RWPE2 (cell line): ENCODE results near the gene ANO9.

Experiments used
- ATAC-seq: fragments of 200-7000 bp; cut with Tn5 transposase; 3 replicates; pipeline ENCODE4 v1.9.1; 2021; ENCODE audit warnings: low read depth
- DNase-seq: peaks from one replicate; pipeline ENCODE4 v3.0.0-alpha.2; 2020; ENCODE audit warnings: low spot score
- H3K27ac ChIP-seq: fragments of 450-650 bp; 2 replicates; pipeline ENCODE4 v1.5.1; 2017; ENCODE audit warnings: mild to moderate bottlenecking; ENCODE audit not compliant: poor library complexity, severe bottlenecking
- H3K27me3 ChIP-seq: fragments of 250-450 bp; sonication (Bioruptor Pico); 2 replicates; pipeline ENCODE4 v1.5.1; 2021; ENCODE audit warnings: mild to moderate bottlenecking, moderate library complexity; ENCODE audit not compliant: insufficient read depth, poor library complexity, severe bottlenecking
- H3K36me3 ChIP-seq: fragments of 250-450 bp; sonication (Bioruptor Pico); 2 replicates; pipeline ENCODE4 v1.5.1; 2020; ENCODE audit warnings: low read depth, mild to moderate bottlenecking, moderate library complexity
- H3K4me1 ChIP-seq: fragments of 250-450 bp; sonication (Bioruptor Pico); 2 replicates; pipeline ENCODE4 v1.5.1; 2021; ENCODE audit warnings: mild to moderate bottlenecking, moderate library complexity; ENCODE audit not compliant: insufficient read depth, poor library complexity, severe bottlenecking
- H3K4me3 ChIP-seq: fragments of 250-450 bp; sonication (Bioruptor Pico); 2 replicates; pipeline ENCODE4 v1.5.1; 2021; ENCODE audit warnings: mild to moderate bottlenecking, moderate library complexity; ENCODE audit not compliant: severe bottlenecking
- H3K9me3 ChIP-seq: fragments of 250-450 bp; sonication (Bioruptor Pico); 2 replicates; pipeline ENCODE4 v1.5.1; 2021; ENCODE audit warnings: mild to moderate bottlenecking, moderate library complexity; ENCODE audit not compliant: severe bottlenecking
- CTCF ChIP-seq: fragments of 450-650 bp; IDR thresholded peaks from one replicate; pipeline ENCODE4 v1.5.1; 2017; ENCODE audit warnings: mild to moderate bottlenecking, moderate library complexity; ENCODE audit not compliant: poor library complexity, severe bottlenecking

ANO9 gene

GRCh38 chr11:456533-456932, 14.7 kb upstream of the ANO9 start:
- Histone ChIP-seq H3K9me3 (no peaks in the 10 kb centered on the region), H3K36me3 (peaks cover 26% of the 10 kb centered on the region), H3K4me1 (no peaks in the 10 kb centered on the region), H3K27ac (no peak overlapping the region), H3K27me3 (no peaks in the 10 kb centered on the region), H3K4me3 (no peak overlapping the region)
- no peak for TF ChIP-seq CTCF
- DNase-seq (no peak), ATAC-seq (no peak)

GRCh38 chr11:455566-456147, 13.8 kb upstream of the ANO9 start:
- no peaks in the 10 kb centered on the region for H3K4me1 ChIP-seq
- ATAC-seq: no peak
- no peak overlapping the region for H3K4me3 ChIP-seq
- no peaks in the 10 kb centered on the region for H3K9me3 ChIP-seq
- TF ChIP-seq CTCF: no peak
- H3K27ac ChIP-seq: no peak overlapping the region
- peak; percentile 54 for DNase-seq
- peaks cover 26% of the 10 kb centered on the region for H3K36me3 ChIP-seq
- no peaks in the 10 kb centered on the region for H3K27me3 ChIP-seq

- ATAC-seq: no peak
- H3K36me3 ChIP-seq: peaks cover 21% of the 10 kb centered on the region
Measured at GRCh38 chr11:454801-455565, 13.2 kb upstream of the ANO9 start.

GRCh38 chr11:454043-454442, 12.2 kb upstream of the ANO9 start:
- Histone ChIP-seq H3K27me3 (no peaks in the 10 kb centered on the region), H3K9me3 (no peaks in the 10 kb centered on the region), H3K4me3 (no peak overlapping the region), H3K27ac (no peak overlapping the region), H3K36me3 (peaks cover 17% of the 10 kb centered on the region; the same call in 1 of the 2 replicates), H3K4me1 (no peaks in the 10 kb centered on the region)
- DNase-seq: no peak
- TF ChIP-seq CTCF: no peak
- ATAC-seq: no peak

More at GRCh38 chr11:454801-455565, 13.2 kb upstream of the ANO9 start:
- Histone ChIP-seq H3K27ac (no peak overlapping the region), H3K4me1 (no peaks in the 10 kb centered on the region), H3K9me3 (no peaks in the 10 kb centered on the region), H3K4me3 (no peak overlapping the region), H3K27me3 (no peaks in the 10 kb centered on the region)
- no peak for DNase-seq
- TF ChIP-seq CTCF: no peak

GRCh38 chr11:453564-453963, 11.8 kb upstream of the ANO9 start:
- Histone ChIP-seq H3K27ac (no peak overlapping the region), H3K4me1 (no peaks in the 10 kb centered on the region), H3K4me3 (no peak overlapping the region), H3K36me3 (peaks cover 17% of the 10 kb centered on the region; the same call in 1 of the 2 replicates), H3K9me3 (no peaks in the 10 kb centered on the region), H3K27me3 (no peaks in the 10 kb centered on the region)
- TF ChIP-seq CTCF: no peak
- no peak for ATAC-seq
- DNase-seq: no peak
